Measurements from ENCODE around the gene SPON1.
"Not testable (repeated sequence)": the region's sequence is repeated elsewhere in the genome, so short reads cannot be mapped to it uniquely, and the experiment has no call there.

The SPON1 gene

GRCh38 chr11:14158393-14158792, 195.9 kb downstream of the SPON1 start:
- FAIRE-seq = no peak
- no peak for DNase-seq (ENCODE audit: extremely low spot score, insufficient read length, low read depth)

- FAIRE-seq = no peak
- DNase-seq (ENCODE audit: extremely low spot score, insufficient read length, low read depth) = no peak
Measured at GRCh38 chr11:14163576-14163975, 201.1 kb downstream of the SPON1 start.

GRCh38 chr11:14173679-14174078, 211.2 kb downstream of the SPON1 start:
- not testable (repeated sequence) for FAIRE-seq; DNase-seq (ENCODE audit: extremely low spot score, insufficient read length, low read depth)

- no peak for FAIRE-seq
- DNase-seq (ENCODE audit: extremely low spot score, insufficient read length, low read depth) = no peak
Measured at GRCh38 chr11:14179116-14179820, 216.7 kb downstream of the SPON1 start.

- no peak for FAIRE-seq
- DNase-seq (ENCODE audit: extremely low spot score, insufficient read length, low read depth) = no peak
Measured at GRCh38 chr11:14181121-14181520, 218.6 kb downstream of the SPON1 start.

- no peak for FAIRE-seq
- DNase-seq (ENCODE audit: extremely low spot score, insufficient read length, low read depth) = no peak
Measured at GRCh38 chr11:14182833-14183364, 220.4 kb downstream of the SPON1 start.

- no peak for FAIRE-seq
- no peak for DNase-seq (ENCODE audit: extremely low spot score, insufficient read length, low read depth)
Measured at GRCh38 chr11:14184028-14184940, 221.8 kb downstream of the SPON1 start.

GRCh38 chr11:14185461-14185860, 222.9 kb downstream of the SPON1 start:
- FAIRE-seq (no peak), DNase-seq (ENCODE audit: extremely low spot score, insufficient read length, low read depth) (no peak)

GRCh38 chr11:14186046-14186775, 223.7 kb downstream of the SPON1 start:
- DNase-seq (ENCODE audit: extremely low spot score, insufficient read length, low read depth) (no peak), FAIRE-seq (no peak)

- FAIRE-seq (no peak), DNase-seq (ENCODE audit: extremely low spot score, insufficient read length, low read depth) (no peak)
Measured at GRCh38 chr11:14189874-14190273, 227.4 kb downstream of the SPON1 start.

- DNase-seq (ENCODE audit: extremely low spot score, insufficient read length, low read depth) = no peak
- FAIRE-seq = no peak
Measured at GRCh38 chr11:14190992-14191778, 228.7 kb downstream of the SPON1 start.

- FAIRE-seq (no peak), DNase-seq (ENCODE audit: extremely low spot score, insufficient read length, low read depth) (no peak)
Measured at GRCh38 chr11:14193644-14194043, 231.1 kb downstream of the SPON1 start.

GRCh38 chr11:14202251-14203196, 240.0 kb downstream of the SPON1 start:
- DNase-seq (ENCODE audit: extremely low spot score, insufficient read length, low read depth) = peak; percentile 7
- FAIRE-seq = peak; percentile 39

- DNase-seq (ENCODE audit: extremely low spot score, insufficient read length, low read depth) (no peak), FAIRE-seq (no peak)
Measured at GRCh38 chr11:14203321-14203720, 240.8 kb downstream of the SPON1 start.

GRCh38 chr11:14212986-14213385, 250.5 kb downstream of the SPON1 start:
- DNase-seq (ENCODE audit: extremely low spot score, insufficient read length, low read depth) = no peak
- no peak for FAIRE-seq

- DNase-seq (ENCODE audit: extremely low spot score, insufficient read length, low read depth) (no peak), FAIRE-seq (no peak)
Measured at GRCh38 chr11:14218728-14219127, 256.2 kb downstream of the SPON1 start.

GRCh38 chr11:14223636-14224288, 261.2 kb downstream of the SPON1 start:
- FAIRE-seq = no peak
- DNase-seq (ENCODE audit: extremely low spot score, insufficient read length, low read depth) = no peak

GRCh38 chr11:14224395-14224794, 261.9 kb downstream of the SPON1 start:
- no peak for FAIRE-seq
- DNase-seq (ENCODE audit: extremely low spot score, insufficient read length, low read depth) = no peak

All from GM18507 (cell line).